Lower lobe of right lung (tissue), 2 donors: Measurements from ENCODE around the gene TMC3. TPM values are rescaled to one million over a fixed set of nuclear protein-coding genes. Genes with fewer than 3 reads are reported as not detected.

ENCODE experiments used
- ATAC-seq, 2 donors: fragments of 200-7000 bp; cut with Tn5 transposase; one replicate each; pipeline ENCODE4 v1.9.1; 2020 to 2022; ENCODE audit warnings: mild to moderate bottlenecking in 2 of 2, moderate library complexity in 2 of 2
- DNase-seq: peaks from one replicate; pipeline ENCODE4 v3.0.0-alpha.2; 2020
- H3K27ac ChIP-seq: fragments of 200-600 bp; one replicate; pipeline ENCODE4 v1.8.0; 2022
- H3K27me3 ChIP-seq: fragments of 200-600 bp; one replicate; pipeline ENCODE4 v1.8.0; 2022; ENCODE audit warnings: low read depth
- H3K36me3 ChIP-seq: fragments of 200-600 bp; one replicate; pipeline ENCODE4 v1.8.0; 2022; ENCODE audit warnings: mild to moderate bottlenecking
- H3K4me1 ChIP-seq: fragments of 200-600 bp; one replicate; pipeline ENCODE4 v1.8.0; 2022
- H3K4me3 ChIP-seq: fragments of 200-600 bp; one replicate; pipeline ENCODE4 v1.8.0; 2022; ENCODE audit warnings: mild to moderate bottlenecking
- H3K9me3 ChIP-seq: fragments of 200-600 bp; one replicate; pipeline ENCODE4 v1.8.0; 2022
- CTCF ChIP-seq: fragments of 200-600 bp; IDR thresholded peaks from one replicate; pipeline ENCODE4 v1.8.0; 2022; ENCODE audit warnings: antibody characterized with exemption, mild to moderate bottlenecking
- intact Hi-C: fragments of 100-400 bp; cut with DNase I; formaldehyde crosslinking; loops from one replicate; pipeline ENCODE4 v1.11.0; 2022
- total RNA-seq: library from RNA; stranded (reverse); fragmentation: NEBNext Ultra II Directional; extraction: Animal tissue kit (Norgen Biotek cat#: 25700); gene quantifications from one replicate; pipeline ENCODE4 v1.2.1, GENCODE V29; 2021
- donor health status: DM: no; HTN: yes; CAD: no; lungs with severe emphysema.

TMC3 gene
- total RNA-seq, 1 donor from 2014 or later, result not detected

DNA sequence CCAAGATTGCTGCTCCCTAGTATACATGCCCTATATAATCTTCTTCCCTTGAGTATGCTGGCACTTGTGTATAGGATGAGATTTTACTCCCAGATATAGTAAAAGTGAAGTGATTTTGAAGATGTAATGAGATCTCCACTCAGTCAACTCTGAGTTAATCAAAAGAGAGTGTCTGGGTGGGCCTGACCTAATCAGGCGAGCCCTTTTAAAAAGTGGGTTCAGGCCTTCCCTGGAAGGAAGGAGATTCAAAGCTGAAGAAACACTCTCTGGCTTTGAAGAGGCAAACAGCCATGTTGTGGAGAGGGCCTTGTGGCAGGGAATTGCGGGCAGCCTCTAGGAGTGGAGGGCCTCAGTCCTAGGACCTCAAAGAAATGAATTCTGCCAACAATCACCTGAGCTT lies 44.6 kb downstream of the TMC3 start:
- intact Hi-C loops, result no loop called here
- Histone ChIP-seq H3K36me3 (no peaks in the 10 kb centered on the region), H3K27ac (no peak overlapping the region), H3K9me3 (no peaks in the 10 kb centered on the region), H3K27me3 (no peaks in the 10 kb centered on the region), H3K4me3 (no peak overlapping the region), H3K4me1 (peaks cover 8% of the 10 kb centered on the region)
- no peak for DNase-seq
- no peak for ATAC-seq
- TF ChIP-seq CTCF, result no peak

DNA sequence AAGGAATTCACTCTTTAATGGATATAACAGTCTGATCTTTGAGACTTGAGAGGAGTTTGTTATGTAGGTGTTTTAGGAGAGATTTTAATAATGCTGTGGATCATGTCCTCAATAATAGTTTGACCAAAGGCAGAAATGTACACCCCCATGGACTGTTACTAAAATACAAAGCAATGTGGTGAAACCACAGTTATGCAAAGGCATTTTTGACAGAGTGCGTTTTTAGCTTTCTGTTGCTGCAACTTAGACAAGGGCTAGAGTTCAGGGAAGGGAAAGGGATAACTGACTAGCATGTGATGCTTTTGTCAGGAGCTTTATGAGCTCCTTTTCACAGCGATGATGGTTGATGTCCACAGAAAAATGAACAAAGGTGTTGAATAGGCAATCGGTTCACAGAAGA lies 46.5 kb downstream of the TMC3 start:
- no peak for ATAC-seq
- no peak for DNase-seq
- intact Hi-C loops, result no loop called here
- no peaks in the 10 kb centered on the region for H3K9me3 ChIP-seq
- no peak overlapping the region for H3K27ac ChIP-seq
- no peak for TF ChIP-seq CTCF
- no peaks in the 10 kb centered on the region for H3K36me3 ChIP-seq
- H3K4me1 ChIP-seq, result peaks cover 15% of the 10 kb centered on the region
- no peak overlapping the region for H3K4me3 ChIP-seq
- no peaks in the 10 kb centered on the region for H3K27me3 ChIP-seq

DNA sequence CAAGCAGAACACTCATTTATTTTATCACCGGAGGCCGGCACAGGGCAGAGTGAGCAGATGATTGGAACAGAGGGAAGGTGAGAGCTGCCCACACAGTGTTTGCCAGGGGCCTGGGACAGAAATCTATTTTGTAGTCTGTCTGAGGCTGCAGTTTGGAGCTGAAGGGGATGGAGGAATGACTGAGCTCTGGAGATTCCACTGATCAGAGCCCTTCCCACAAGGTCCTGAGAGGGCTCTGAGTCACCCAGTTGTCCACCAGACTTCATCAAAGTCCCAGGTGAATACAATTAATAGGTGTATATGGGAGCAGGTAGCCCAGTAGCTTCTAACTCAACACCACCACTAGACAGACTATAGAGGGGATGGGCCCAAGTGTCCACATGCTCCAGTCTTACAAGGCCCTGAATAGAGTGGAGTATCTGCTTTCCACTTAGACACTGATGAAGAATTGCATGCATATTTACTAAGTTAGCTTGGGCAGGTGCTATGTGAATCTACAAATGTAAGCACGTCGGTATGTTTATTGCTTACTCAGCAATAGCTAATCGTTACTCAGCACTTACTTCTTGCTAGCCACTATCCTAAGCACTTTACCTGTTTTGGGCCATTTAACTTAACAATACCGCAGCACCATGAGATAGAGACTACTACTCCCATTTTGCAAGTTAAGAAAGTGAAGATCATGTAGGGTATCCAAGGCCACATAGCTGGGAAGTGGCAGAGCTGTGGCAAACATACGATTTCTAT lies 47.4 kb downstream of the TMC3 start:
- H3K9me3 ChIP-seq, result no peaks in the 10 kb centered on the region
- intact Hi-C loops, result no loop called here
- no peaks in the 10 kb centered on the region for H3K36me3 ChIP-seq
- DNase-seq (no peak), ATAC-seq (no peak)
- no peak overlapping the region for H3K4me3 ChIP-seq
- H3K27me3 ChIP-seq, result no peaks in the 10 kb centered on the region
- H3K4me1 ChIP-seq, result peaks cover 21% of the 10 kb centered on the region
- TF ChIP-seq CTCF, result no peak
- H3K27ac ChIP-seq, result no peak overlapping the region

- Histone ChIP-seq H3K27ac (peak within 1 kb of the TSS; percentile 77), H3K36me3 (peaks cover 15% of the 10 kb centered on the region), H3K9me3 (no peaks in the 10 kb centered on the region), H3K4me3 (peak within 1 kb of the TSS; percentile 78), H3K4me1 (peaks cover 21% of the 10 kb centered on the region), H3K27me3 (no peaks in the 10 kb centered on the region)
- DNase-seq (peak; percentile 100), ATAC-seq (peak; percentile 100)
- no peak for TF ChIP-seq CTCF
- intact Hi-C loops, result no loop called here
These were observed 49.8 kb downstream of the TMC3 start, which contains the start of gene STARD5 for GRCh38 chr15:81323944-81324881. STARD5 (minus strand) TSS chr15:81324141; CDS start chr15:81324099, 42 bp downstream.

DNA sequence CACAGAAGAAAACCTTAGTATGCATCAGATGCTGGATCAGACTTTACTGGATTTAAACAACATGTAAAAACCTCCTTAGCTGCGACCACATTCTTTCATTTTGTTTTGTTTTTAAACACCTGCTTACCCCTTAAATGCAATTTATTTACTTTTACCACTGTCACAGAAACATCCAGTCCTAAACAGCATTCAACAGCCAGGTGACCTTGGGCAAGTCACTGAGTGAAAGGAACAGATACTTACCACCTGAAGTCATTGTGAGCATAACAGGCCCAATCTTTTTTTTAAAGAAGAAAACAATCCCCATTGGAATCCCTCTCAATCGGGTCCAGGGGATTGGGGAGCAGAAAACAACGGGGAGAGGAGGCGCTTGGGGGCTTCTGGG lies 50.5 kb downstream of the TMC3 start:
- H3K36me3 ChIP-seq, result peaks cover 21% of the 10 kb centered on the region
- TF ChIP-seq CTCF, result no peak
- DNase-seq (no peak), ATAC-seq (peak in 1 of 2 donors; percentile 4)
- H3K27ac ChIP-seq, result peak overlapping the region; percentile 77
- intact Hi-C loops, result no loop called here
- H3K9me3 ChIP-seq, result no peaks in the 10 kb centered on the region
- H3K4me1 ChIP-seq, result peaks cover 21% of the 10 kb centered on the region
- no peaks in the 10 kb centered on the region for H3K27me3 ChIP-seq
- peak overlapping the region; percentile 78 for H3K4me3 ChIP-seq
